ENCODE measurements around the gene RABGGTB. TPM values are rescaled to one million over a fixed set of nuclear protein-coding genes. Genes with fewer than 3 reads are reported as not detected.

The RABGGTB gene
- total RNA-seq, 2 donors from 2014 or later = 108 to 113 TPM

- no peak for TF ChIP-seq CTCF (conservative IDR thresholded peaks at IDR 0.05)
- Mint-ChIP-seq H3K4me3 (peak overlapping the region; percentile 99), H3K27me3 (ENCODE audit: insufficient read depth) (no peaks in the 10 kb centered on the region), H3K4me1 (peaks cover 39% of the 10 kb centered on the region), H3K36me3 (ENCODE audit: low read depth) (peaks cover 50% of the 10 kb centered on the region), H3K27ac (peak overlapping the region; percentile 98), H3K9me3 (no peaks in the 10 kb centered on the region)
- Histone ChIP-seq H3K27me3 (ENCODE audit: control insufficient read depth, insufficient read depth, low read length, poor library complexity, severe bottlenecking) (no peaks in the 10 kb centered on the region), H3K4me3 (ENCODE audit: low read length) (peak overlapping the region; percentile 94), H3K9me3 (ENCODE audit: control insufficient read depth, low read length) (no peaks in the 10 kb centered on the region), H3K4me1 (ENCODE audit: control insufficient read depth, insufficient read depth, low read length) (peaks cover 4% of the 10 kb centered on the region), H3K9ac (ENCODE audit: extremely low read depth, low read length, poor library complexity, severe bottlenecking) (peak overlapping the region; percentile 86), H3K27ac (ENCODE audit: low read depth, low read length) (no peak overlapping the region), H3K36me3 (ENCODE audit: control insufficient read depth, insufficient read depth, low read length) (peaks cover 54% of the 10 kb centered on the region)
- DNase-seq = no peak
- WGBS, 2 experiments (ENCODE audit: insufficient coverage in 1 of 2, insufficient read length in 1 of 2) = 14 to 20% methylated on average over 3 to 4 of the region's 4 CpGs
Measured at GRCh38 chr1:75787524-75787923, 1.5 kb downstream of the RABGGTB start.

GRCh38 chr1:75789988-75790387 is 3.9 kb downstream of the RABGGTB start:
- no peak for TF ChIP-seq CTCF (conservative IDR thresholded peaks at IDR 0.05)
- Mint-ChIP-seq H3K4me3 (peak overlapping the region; percentile 99), H3K27ac (no peak overlapping the region), H3K27me3 (ENCODE audit: insufficient read depth) (no peaks in the 10 kb centered on the region), H3K9me3 (no peaks in the 10 kb centered on the region), H3K36me3 (ENCODE audit: low read depth) (peaks cover 73% of the 10 kb centered on the region), H3K4me1 (peaks cover 39% of the 10 kb centered on the region)
- DNase-seq = no peak
- peak overlapping the region; percentile 94 for H3K4me3 ChIP-seq (ENCODE audit: low read length)
- H3K36me3 ChIP-seq (ENCODE audit: control insufficient read depth, insufficient read depth, low read length) = peaks cover 78% of the 10 kb centered on the region
- H3K9me3 ChIP-seq (ENCODE audit: control insufficient read depth, low read length) = no peaks in the 10 kb centered on the region
- H3K27me3 ChIP-seq (ENCODE audit: control insufficient read depth, insufficient read depth, low read length, poor library complexity, severe bottlenecking) = no peaks in the 10 kb centered on the region
- H3K27ac ChIP-seq (ENCODE audit: low read depth, low read length) = no peak overlapping the region
- peaks cover 4% of the 10 kb centered on the region for H3K4me1 ChIP-seq (ENCODE audit: control insufficient read depth, insufficient read depth, low read length)
- H3K9ac ChIP-seq (ENCODE audit: extremely low read depth, low read length, poor library complexity, severe bottlenecking) = no peak overlapping the region

GRCh38 chr1:75791022-75791421 is 5.0 kb downstream of the RABGGTB start:
- H3K27me3 Mint-ChIP-seq (ENCODE audit: insufficient read depth) = no peaks in the 10 kb centered on the region
- no peaks in the 10 kb centered on the region for H3K9me3 Mint-ChIP-seq
- H3K9me3 ChIP-seq (ENCODE audit: control insufficient read depth, low read length) = no peaks in the 10 kb centered on the region
- peak overlapping the region; percentile 94 for H3K4me3 ChIP-seq (ENCODE audit: low read length)
- H3K27ac Mint-ChIP-seq = peak overlapping the region; percentile 56
- H3K4me3 Mint-ChIP-seq = no peak overlapping the region
- H3K27ac ChIP-seq (ENCODE audit: low read depth, low read length) = no peak overlapping the region
- peaks cover 34% of the 10 kb centered on the region for H3K4me1 Mint-ChIP-seq
- no peak for DNase-seq
- peaks cover 78% of the 10 kb centered on the region for H3K36me3 Mint-ChIP-seq (ENCODE audit: low read depth)
- H3K4me1 ChIP-seq (ENCODE audit: control insufficient read depth, insufficient read depth, low read length) = peaks cover 4% of the 10 kb centered on the region
- H3K36me3 ChIP-seq (ENCODE audit: control insufficient read depth, insufficient read depth, low read length) = peaks cover 88% of the 10 kb centered on the region
- no peaks in the 10 kb centered on the region for H3K27me3 ChIP-seq (ENCODE audit: control insufficient read depth, insufficient read depth, low read length, poor library complexity, severe bottlenecking)
- 100% methylated on average over 1 of the region's 1 CpG for WGBS, 2 experiments (ENCODE audit: insufficient coverage in 1 of 2, insufficient read length in 1 of 2)
- no peak overlapping the region for H3K9ac ChIP-seq (ENCODE audit: extremely low read depth, low read length, poor library complexity, severe bottlenecking)
- no peak for TF ChIP-seq CTCF (conservative IDR thresholded peaks at IDR 0.05)
